GM23338 (cell line): ENCODE results near the gene SMIM5. TPM values are rescaled to one million over a fixed set of nuclear protein-coding genes. Genes with fewer than 3 reads are reported as not detected.

ENCODE experiments used
- ATAC-seq: fragments of 200-7000 bp; cut with Tn5 transposase; 3 replicates; pipeline ENCODE4 v1.9.1; 2020
- DNase-seq: peaks from one replicate; pipeline ENCODE4 v3.0.0-alpha.2; 2015; ENCODE audit warnings: low spot score
- H2AFZ ChIP-seq: fragments of 200-600 bp; sonication (generic); 2 replicates; pipeline ENCODE4 v1.8.0; 2016; ENCODE audit warnings: antibody characterized with exemption, mild to moderate bottlenecking, moderate library complexity
- H3F3A ChIP-seq: fragments of 200-600 bp; sonication (generic); replicated peaks from 2 replicates; pipeline ENCODE4 v1.8.0; 2017; ENCODE audit warnings: antibody characterized with exemption, mixed run types, low read depth
- H3K27ac ChIP-seq: fragments of 200-600 bp; sonication (generic); 2 replicates; pipeline ENCODE4 v1.6.1; 2016; ENCODE audit warnings: low read depth
- H3K27me3 ChIP-seq: fragments of 200-600 bp; sonication (generic); 2 replicates; pipeline ENCODE4 v1.8.0; 2016; ENCODE audit warnings: mild to moderate bottlenecking, mixed run types, moderate library complexity; ENCODE audit not compliant: insufficient read depth
- H3K36me3 ChIP-seq: fragments of 200-600 bp; sonication (generic); 2 replicates; pipeline ENCODE4 v1.8.0; 2016; ENCODE audit warnings: mild to moderate bottlenecking; ENCODE audit not compliant: insufficient read depth
- H3K4me1 ChIP-seq: fragments of 200-600 bp; sonication (generic); 2 replicates; pipeline ENCODE4 v1.8.0; 2016; ENCODE audit warnings: mild to moderate bottlenecking, moderate library complexity; ENCODE audit not compliant: insufficient read depth
- H3K4me2 ChIP-seq: fragments of 200-600 bp; sonication (generic); 2 replicates; pipeline ENCODE4 v1.7.1; 2017; ENCODE audit warnings: mixed run types
- H3K4me3 ChIP-seq: fragments of 200-600 bp; sonication (generic); 2 replicates; pipeline ENCODE4 v1.6.1; 2016; ENCODE audit warnings: mixed run types
- H3K79me2 ChIP-seq: fragments of 200-600 bp; sonication (generic); replicated peaks from 2 replicates; pipeline ENCODE4 v1.8.0; 2017; ENCODE audit warnings: mild to moderate bottlenecking; ENCODE audit not compliant: insufficient read depth
- H3K9me2 ChIP-seq: fragments of 200-600 bp; sonication (generic); 2 replicates; pipeline ENCODE4 v1.8.0; 2017; ENCODE audit not compliant: insufficient read depth
- H4K20me1 ChIP-seq: fragments of 200-600 bp; sonication (generic); replicated peaks from 2 replicates; pipeline ENCODE4 v1.8.0; 2017; ENCODE audit warnings: mild to moderate bottlenecking; ENCODE audit not compliant: insufficient read depth
- H3K27ac Mint-ChIP-seq: 2 replicates; pipeline ENCODE4 v1.8.0; 2020; ENCODE audit warnings: inconsistent platforms, mild to moderate bottlenecking, moderate library complexity, mixed read lengths
- H3K27me3 Mint-ChIP-seq: 3 replicates; pipeline ENCODE4 v1.8.0; 2022; ENCODE audit warnings: low read depth, mild to moderate bottlenecking, moderate library complexity, mixed read lengths, inconsistent platforms; ENCODE audit not compliant: insufficient read depth, poor library complexity
- H3K36me3 Mint-ChIP-seq: 3 replicates; pipeline ENCODE4 v1.8.0; 2021; ENCODE audit warnings: low read depth, mild to moderate bottlenecking, inconsistent platforms, moderate library complexity, mixed read lengths
- H3K4me1 Mint-ChIP-seq: 3 replicates; pipeline ENCODE4 v1.8.0; 2020; ENCODE audit warnings: mild to moderate bottlenecking, inconsistent platforms, mixed read lengths
- H3K4me3 Mint-ChIP-seq: 3 replicates; pipeline ENCODE4 v1.8.0; 2021; ENCODE audit warnings: moderate library complexity, mild to moderate bottlenecking, inconsistent platforms, mixed read lengths
- H3K9me3 Mint-ChIP-seq: 3 replicates; pipeline ENCODE4 v1.8.0; 2020; ENCODE audit warnings: moderate library complexity, mild to moderate bottlenecking, inconsistent platforms, mixed read lengths
- ETS1 ChIP-seq: IDR thresholded peaks from 2 replicates; pipeline ENCODE4 v1.6.1; 2016; ENCODE audit warnings: antibody characterized with exemption
- EZH2 ChIP-seq: fragments of 200-600 bp; sonication (generic); IDR thresholded peaks from one replicate; pipeline ENCODE4 v1.8.0; 2017; ENCODE audit warnings: antibody characterized with exemption, mild to moderate bottlenecking, low read depth; ENCODE audit not compliant: unreplicated experiment
- EZH2phosphoT487 ChIP-seq: fragments of 200-600 bp; sonication (generic); IDR thresholded peaks from one replicate; pipeline ENCODE4 v1.8.1; 2018; ENCODE audit warnings: antibody characterized with exemption; ENCODE audit not compliant: unreplicated experiment
- JUNB ChIP-seq: IDR thresholded peaks from one replicate; pipeline ENCODE4 v1.6.1; 2016; ENCODE audit warnings: antibody characterized with exemption; ENCODE audit not compliant: unreplicated experiment
- REST ChIP-seq: IDR thresholded peaks from one replicate; pipeline ENCODE4 v1.6.1; 2018; ENCODE audit warnings: antibody characterized with exemption; ENCODE audit not compliant: unreplicated experiment
- STAT1 ChIP-seq: IDR thresholded peaks from one replicate; pipeline ENCODE4 v1.6.1; 2016; ENCODE audit warnings: antibody characterized with exemption; ENCODE audit not compliant: unreplicated experiment
- ZNF114 ChIP-seq: fragments of 250-450 bp; sonication (Bioruptor Pico); IDR thresholded peaks from 2 replicates; pipeline ENCODE4 v1.5.0; 2020; ENCODE audit warnings: mild to moderate bottlenecking, moderate library complexity
- ZNF331 ChIP-seq: fragments of 250-450 bp; sonication (Bioruptor Pico); IDR thresholded peaks from 2 replicates; pipeline ENCODE4 v1.5.0; 2020; ENCODE audit warnings: low read depth, mild to moderate bottlenecking, moderate library complexity
- ZNF462 ChIP-seq: fragments of 250-450 bp; sonication (Bioruptor Pico); IDR thresholded peaks from 2 replicates; pipeline ENCODE4 v1.5.0; 2020; ENCODE audit warnings: mild to moderate bottlenecking, moderate library complexity
- polyA plus RNA-seq: library from polyadenylated mRNA; unstranded; fragments of >200 nt; fragmentation: Nextera tagmentation; extraction: Ambion mirVana; gene quantifications from 2 replicates; pipeline ENCODE4 v1.2.1, GENCODE V29; 2016
- total RNA-seq: library from RNA; depleted of rRNA; stranded (reverse); fragments of >200 nt; shearing (Covaris generic); gene quantifications from 2 replicates; pipeline ENCODE4 v1.2.3, GENCODE V29; 2014

Gene SMIM5
- total and polyA plus RNA-seq, 2 experiments from 2014 or later = 0.16 TPM; not detected in 1

- TF ChIP-seq ZNF462 (CRISPR knock-in tag) (no peak), EZH2 (no peak)
These were observed 14.7 kb downstream of the SMIM5 start (continued) for GRCh38 chr17:75647921-75648320.

- no peak overlapping the region for H3K27ac Mint-ChIP-seq
- H2AFZ ChIP-seq = no peak overlapping the region
- H3K79me2 ChIP-seq = no peaks in the 10 kb centered on the region
- no peaks in the 10 kb centered on the region for H3K27me3 Mint-ChIP-seq
- ATAC-seq = no peak
- H3K9me3 Mint-ChIP-seq = no peaks in the 10 kb centered on the region
- H3K9me2 ChIP-seq = no peaks in the 10 kb centered on the region
- DNase-seq = no peak
- no peak overlapping the region for H3K4me3 ChIP-seq
- peaks cover 34% of the 10 kb centered on the region for H3K36me3 Mint-ChIP-seq
- no peaks in the 10 kb centered on the region for H3K27me3 ChIP-seq
- H3F3A ChIP-seq = 0 out of 2 replicates have a peak, but pooled peaks cover 3% of the 10 kb centered on the region
- H3K4me3 Mint-ChIP-seq = no peak overlapping the region
- no peaks in the 10 kb centered on the region; the same call in 2 of the 3 replicates for H3K4me1 Mint-ChIP-seq
- H3K4me1 ChIP-seq = no peaks in the 10 kb centered on the region; the same call in 1 of the 2 replicates
- H3K27ac ChIP-seq = no peak overlapping the region
- no peak overlapping the region for H3K4me2 ChIP-seq
- no peaks in the 10 kb centered on the region; the same call in 1 of the 2 replicates for H3K36me3 ChIP-seq
- H4K20me1 ChIP-seq = no peaks in the 10 kb centered on the region
- TF ChIP-seq ETS1 = no peak
- no peak for TF ChIP-seq ZNF331 (CRISPR knock-in tag)
- TF ChIP-seq STAT1 = no peak
- TF ChIP-seq EZH2phosphoT487 = no peak
- no peak for TF ChIP-seq JUNB
- no peak for TF ChIP-seq REST
- TF ChIP-seq EZH2 = no peak
- TF ChIP-seq ZNF114 (CRISPR knock-in tag) = no peak
These were observed 16.5 kb downstream of the SMIM5 start for GRCh38 chr17:75649687-75650086.
